ENCODE data around the gene ACVRL1.

GRCh38 chr12:51905471-51906429 lies 1.6 kb upstream of the ACVRL1 start:
- no peak for TF ChIP-seq CTCF (IDR thresholded peaks at IDR 0.05)
- TF ChIP-seq POLR2A (IDR thresholded peaks at IDR 0.05): no peak
